GM21423 (cell line): ENCODE measurements around the gene MLLT1.

Experiments
- ATAC-seq: cut with Tn5 transposase; IDR thresholded peaks from one replicate; pipeline ENCODE4 v1.9.1; 2021; ENCODE audit warnings: mild to moderate bottlenecking, moderate library complexity; ENCODE audit not compliant: unreplicated experiment

Gene MLLT1

GRCh38 chr19:6172074-6172863 is 107.5 kb downstream of the MLLT1 start:
- ATAC-seq: no peak

- no peak for ATAC-seq
Measured at GRCh38 chr19:6167115-6167514, 112.7 kb downstream of the MLLT1 start.

- no peak for ATAC-seq
Measured at GRCh38 chr19:6164906-6165531, 114.8 kb downstream of the MLLT1 start.

GRCh38 chr19:6161271-6161850 is 118.4 kb downstream of the MLLT1 start:
- ATAC-seq: no peak
